ENCODE data around the gene ARHGAP31.

DNA sequence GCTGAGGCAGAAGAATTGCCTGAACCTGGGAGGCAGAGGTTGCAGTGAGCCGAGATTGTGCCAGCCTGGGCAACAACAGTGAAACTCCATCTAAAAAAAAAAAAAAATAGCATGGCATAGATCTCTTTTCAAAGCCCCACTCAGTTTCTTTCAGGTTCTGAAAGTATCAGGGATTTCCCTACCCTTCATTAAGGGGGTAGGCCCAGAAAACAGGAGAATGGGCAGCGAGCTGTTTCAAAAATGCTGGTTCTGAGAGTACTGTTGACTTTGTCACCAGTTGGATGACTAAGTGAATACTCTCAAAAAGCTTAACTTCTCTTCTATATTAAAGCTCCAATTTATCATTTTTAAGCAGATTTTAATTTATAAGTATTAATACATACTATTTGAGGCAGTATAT, 72.8 kb downstream of the ARHGAP31 start:
- TF ChIP-seq, protein P1, sequence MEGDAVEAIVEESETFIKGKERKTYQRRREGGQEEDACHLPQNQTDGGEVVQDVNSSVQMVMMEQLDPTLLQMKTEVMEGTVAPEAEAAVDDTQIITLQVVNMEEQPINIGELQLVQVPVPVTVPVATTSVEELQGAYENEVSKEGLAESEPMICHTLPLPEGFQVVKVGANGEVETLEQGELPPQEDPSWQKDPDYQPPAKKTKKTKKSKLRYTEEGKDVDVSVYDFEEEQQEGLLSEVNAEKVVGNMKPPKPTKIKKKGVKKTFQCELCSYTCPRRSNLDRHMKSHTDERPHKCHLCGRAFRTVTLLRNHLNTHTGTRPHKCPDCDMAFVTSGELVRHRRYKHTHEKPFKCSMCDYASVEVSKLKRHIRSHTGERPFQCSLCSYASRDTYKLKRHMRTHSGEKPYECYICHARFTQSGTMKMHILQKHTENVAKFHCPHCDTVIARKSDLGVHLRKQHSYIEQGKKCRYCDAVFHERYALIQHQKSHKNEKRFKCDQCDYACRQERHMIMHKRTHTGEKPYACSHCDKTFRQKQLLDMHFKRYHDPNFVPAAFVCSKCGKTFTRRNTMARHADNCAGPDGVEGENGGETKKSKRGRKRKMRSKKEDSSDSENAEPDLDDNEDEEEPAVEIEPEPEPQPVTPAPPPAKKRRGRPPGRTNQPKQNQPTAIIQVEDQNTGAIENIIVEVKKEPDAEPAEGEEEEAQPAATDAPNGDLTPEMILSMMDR (IDR thresholded peaks at IDR 0.05): no peak
- no peak for TF ChIP-seq POLR2AphosphoS5 (IDR thresholded peaks at IDR 0.05)
- TF ChIP-seq POLR2A (IDR thresholded peaks at IDR 0.05): no peak
- TF ChIP-seq EP300 (IDR thresholded peaks at IDR 0.05): no peak

Data from stomach (tissue), 4 donors.